Activated CD4-positive, alpha-beta T cell treated with anti-CD3 and anti-CD28 coated beads for 36 hours (primary cell): ENCODE data around the gene FAM171A2. TPM values are rescaled to one million over a fixed set of nuclear protein-coding genes. Genes with fewer than 3 reads are reported as not detected.

ENCODE experiments used
- ATAC-seq: fragments of 200-7000 bp; cut with Tn5 transposase; one replicate; pipeline ENCODE4 v1.10.0; 2021; ENCODE audit warnings: mild to moderate bottlenecking, moderate library complexity
- CTCF ChIA-PET: fragments of 350-600 bp; sonication (Branson Sonifier 250); formaldehyde crosslinking; loops from one replicate; lab custom pipeline; 2021; ENCODE audit warnings: antibody characterized with exemption; lab: Charles Lee
- POLR2A ChIA-PET: fragments of 350-600 bp; sonication (Branson Sonifier 250); formaldehyde crosslinking; loops from one replicate; lab custom pipeline; 2021; ENCODE audit warnings: antibody characterized with exemption, inconsistent platforms; lab: Charles Lee
- DNase-seq: peaks from one replicate; pipeline ENCODE4 v3.0.0-alpha.2; 2020
- H3K27ac Mint-ChIP-seq: one replicate; pipeline ENCODE4 v1.8.0; 2021; ENCODE audit warnings: mixed read lengths
- H3K27me3 Mint-ChIP-seq: one replicate; pipeline ENCODE4 v1.8.0; 2021; ENCODE audit warnings: mixed read lengths
- H3K36me3 Mint-ChIP-seq: one replicate; pipeline ENCODE4 v1.8.0; 2021; ENCODE audit warnings: low read depth, mixed read lengths
- H3K4me1 Mint-ChIP-seq: one replicate; pipeline ENCODE4 v1.8.0; 2021; ENCODE audit warnings: mixed read lengths
- H3K4me3 Mint-ChIP-seq: one replicate; pipeline ENCODE4 v1.8.0; 2021; ENCODE audit warnings: mild to moderate bottlenecking, moderate library complexity, mixed read lengths
- H3K9me3 Mint-ChIP-seq: one replicate; pipeline ENCODE4 v1.8.0; 2021; ENCODE audit warnings: low read depth, mixed read lengths
- intact Hi-C, 2 experiments: fragments of 100-400 bp; cut with DNase I in 1 of 2; cut with micrococcal nuclease in 1 of 2; formaldehyde crosslinking; loops; one replicate each; pipeline versions ENCODE4 v1.14.2 to v1.15.1; 2022 to 2024; cut with DNase I, micrococcal nuclease
- total RNA-seq, 2 experiments: library from RNA; stranded (reverse); gene quantifications; one replicate each; pipeline ENCODE4 v1.2.3, GENCODE V29; 2021

FAM171A2 gene
- total RNA-seq, 2 experiments from 2014 or later = 0.18 to 0.32 TPM

- Mint-ChIP-seq H3K9me3 (no peaks in the 10 kb centered on the region), H3K27ac (no peak overlapping the region), H3K27me3 (peaks cover 8% of the 10 kb centered on the region), H3K4me3 (no peak overlapping the region), H3K4me1 (peaks cover 2% of the 10 kb centered on the region), H3K36me3 (no peaks in the 10 kb centered on the region)
- DNase-seq = no peak
- intact Hi-C loops = no loop called here
- ATAC-seq = no peak
- ChIA-PET POLR2A (interaction anchor here (0.6 kb wide), 2 partner anchors 138 to 175 kb away, joined by 3 to 4 read pairs; no protein-coding TSS in a partner anchor), CTCF (interaction anchor here (0.6 to 4.3 kb wide), 4 partner anchors 9 to 15 kb away, joined by 3 to 25 read pairs (median 12); partner anchors contain the start of gene GRN)
Observed at GRCh38 chr17:44360144-44360533, 3.5 kb downstream of the FAM171A2 start.

GRCh38 chr17:44359458-44360143 lies 4.1 kb downstream of the FAM171A2 start:
- Mint-ChIP-seq H3K27ac (no peak overlapping the region), H3K4me1 (peaks cover 2% of the 10 kb centered on the region), H3K27me3 (peaks cover 4% of the 10 kb centered on the region), H3K36me3 (no peaks in the 10 kb centered on the region), H3K4me3 (no peak overlapping the region), H3K9me3 (no peaks in the 10 kb centered on the region)
- no peak for DNase-seq
- ChIA-PET POLR2A (interaction anchor here (0.6 kb wide), 2 partner anchors 138 to 175 kb away, joined by 3 to 4 read pairs; no protein-coding TSS in a partner anchor), CTCF (interaction anchor here (0.7 to 4.3 kb wide), 2 partner anchors 9 kb away, joined by 3 to 25 read pairs; no protein-coding TSS in a partner anchor)
- no peak for ATAC-seq
- intact Hi-C loops = no loop called here

- Mint-ChIP-seq H3K4me1 (peaks cover 2% of the 10 kb centered on the region), H3K4me3 (no peak overlapping the region), H3K27ac (no peak overlapping the region), H3K36me3 (no peaks in the 10 kb centered on the region), H3K27me3 (peaks cover 4% of the 10 kb centered on the region), H3K9me3 (no peaks in the 10 kb centered on the region)
- no peak for DNase-seq
- intact Hi-C loops = no loop called here
- POLR2A ChIA-PET = no interaction called here
- no peak for ATAC-seq
- CTCF ChIA-PET = interaction anchor here (1.2 to 2.3 kb wide), 3 partner anchors 8 to 17 kb away, joined by 3 to 12 read pairs (median 7); partner anchors contain the start of gene GRN
Observed at GRCh38 chr17:44359006-44359405, 4.6 kb downstream of the FAM171A2 start.

GRCh38 chr17:44358066-44358465 lies 5.6 kb downstream of the FAM171A2 start:
- intact Hi-C loops = no loop called here
- DNase-seq (no peak), ATAC-seq (no peak)
- ChIA-PET CTCF (interaction anchor here (1.0 to 2.3 kb wide), 5 partner anchors 9 to 146 kb away, joined by 3 to 12 read pairs (median 6); partner anchors contain the start of gene GRN), POLR2A (no interaction called here)
- Mint-ChIP-seq H3K9me3 (no peaks in the 10 kb centered on the region), H3K27ac (no peak overlapping the region), H3K27me3 (peaks cover 4% of the 10 kb centered on the region), H3K4me1 (no peaks in the 10 kb centered on the region), H3K36me3 (no peaks in the 10 kb centered on the region), H3K4me3 (no peak overlapping the region)

GRCh38 chr17:44356241-44356640 lies 7.4 kb downstream of the FAM171A2 start:
- no peak overlapping the region for H3K27ac Mint-ChIP-seq
- H3K9me3 Mint-ChIP-seq = no peaks in the 10 kb centered on the region
- no peak for DNase-seq
- POLR2A ChIA-PET = no interaction called here
- no peak overlapping the region for H3K4me3 Mint-ChIP-seq
- H3K4me1 Mint-ChIP-seq = no peaks in the 10 kb centered on the region
- ATAC-seq = no peak
- intact Hi-C loops = no loop called here
- no peaks in the 10 kb centered on the region for H3K27me3 Mint-ChIP-seq
- peaks cover 3% of the 10 kb centered on the region for H3K36me3 Mint-ChIP-seq
- CTCF ChIA-PET = interaction anchor here (0.9 to 3.3 kb wide), 4 partner anchors 11 to 478 kb away, joined by 3 to 19 read pairs (median 4); partner anchors contain the start of gene GRN

GRCh38 chr17:44355642-44356099 lies 8.0 kb downstream of the FAM171A2 start:
- intact Hi-C loops = no loop called here
- ChIA-PET CTCF (interaction anchor here (1.0 to 3.3 kb wide), 3 partner anchors 10 to 478 kb away, joined by 3 to 19 read pairs (median 4); partner anchors contain the start of gene GRN), POLR2A (no interaction called here)
- no peaks in the 10 kb centered on the region for H3K4me1 Mint-ChIP-seq
- no peaks in the 10 kb centered on the region for H3K9me3 Mint-ChIP-seq
- no peak overlapping the region for H3K4me3 Mint-ChIP-seq
- H3K27ac Mint-ChIP-seq = no peak overlapping the region
- DNase-seq (no peak), ATAC-seq (no peak)
- H3K27me3 Mint-ChIP-seq = no peaks in the 10 kb centered on the region
- H3K36me3 Mint-ChIP-seq = peaks cover 3% of the 10 kb centered on the region

- Mint-ChIP-seq H3K4me1 (no peaks in the 10 kb centered on the region), H3K27ac (no peak overlapping the region), H3K27me3 (no peaks in the 10 kb centered on the region), H3K36me3 (peaks cover 3% of the 10 kb centered on the region), H3K9me3 (no peaks in the 10 kb centered on the region), H3K4me3 (peak overlapping the region; percentile 44)
- ChIA-PET CTCF (interaction anchor here (0.6 to 3.3 kb wide), 11 partner anchors 8 to 477 kb away, joined by 3 to 19 read pairs (median 4); partner anchors contain the start of genes FAM171A2 and GRN), POLR2A (no interaction called here)
- ATAC-seq (peak; percentile 40), DNase-seq (peak; percentile 75)
- intact Hi-C loops = no loop called here
Observed at GRCh38 chr17:44354582-44355561, 8.8 kb downstream of the FAM171A2 start.

- POLR2A ChIA-PET = interaction anchor here (0.6 kb wide), 1 partner anchor 37 kb away, joined by 5 read pairs; no protein-coding TSS in a partner anchor
- Mint-ChIP-seq H3K4me3 (peak overlapping the region; percentile 23), H3K9me3 (no peaks in the 10 kb centered on the region), H3K27ac (no peak overlapping the region), H3K4me1 (no peaks in the 10 kb centered on the region), H3K36me3 (peaks cover 3% of the 10 kb centered on the region), H3K27me3 (no peaks in the 10 kb centered on the region)
- ATAC-seq (no peak), DNase-seq (peak; percentile 43)
- intact Hi-C loops = no loop called here
- CTCF ChIA-PET = interaction anchor here (0.6 to 3.3 kb wide), 12 partner anchors 8 to 152 kb away, joined by 3 to 19 read pairs (median 3); partner anchors contain the start of genes FAM171A2 and GRN
Observed at GRCh38 chr17:44353672-44354331, 9.9 kb downstream of the FAM171A2 start.

- intact Hi-C loops = no loop called here
Observed at GRCh38 chr17:44352828-44353671, 10.6 kb downstream of the FAM171A2 start.

More at GRCh38 chr17:44352828-44353671, 10.6 kb downstream of the FAM171A2 start:
- H3K9me3 Mint-ChIP-seq = no peaks in the 10 kb centered on the region
- H3K4me3 Mint-ChIP-seq = peak overlapping the region; percentile 27
- ChIA-PET POLR2A (interaction anchor here (0.6 kb wide), 1 partner anchor 36 kb away, joined by 5 read pairs; no protein-coding TSS in a partner anchor), CTCF (interaction anchor here (0.5 to 3.3 kb wide), 8 partner anchors 7 to 152 kb away, joined by 3 to 19 read pairs (median 6); partner anchors contain the start of genes FAM171A2 and GRN)
- H3K4me1 Mint-ChIP-seq = no peaks in the 10 kb centered on the region
- DNase-seq = no peak
- no peaks in the 10 kb centered on the region for H3K27me3 Mint-ChIP-seq
- no peak overlapping the region for H3K27ac Mint-ChIP-seq
- ATAC-seq = no peak
- peaks cover 3% of the 10 kb centered on the region for H3K36me3 Mint-ChIP-seq
